H1 (cell line): ENCODE results near the gene CRK. TPM values are rescaled to one million over a fixed set of nuclear protein-coding genes. Genes with fewer than 3 reads are reported as not detected.

Experiments used
- CREB1 ChIP-seq: IDR thresholded peaks from 2 replicates; pipeline ENCODE4 v1.6.1; 2012; ENCODE audit warnings: inconsistent platforms
- EGR1 ChIP-seq: IDR thresholded peaks from 2 replicates; pipeline ENCODE4 v1.6.1; 2011; ENCODE audit warnings: low read depth, low read length, borderline replicate concordance
- EZH2 ChIP-seq: fragments of 200-600 bp; sonication (generic); IDR thresholded peaks from 2 replicates; pipeline ENCODE4 v1.7.1; 2012; ENCODE audit warnings: low read depth, mild to moderate bottlenecking, moderate library complexity, low read length, inconsistent platforms; ENCODE audit not compliant: severe bottlenecking
- KDM1A ChIP-seq: fragments of 200-600, 300-600 bp; sonication (generic); IDR thresholded peaks from 2 replicates; pipeline ENCODE4 v1.7.1; 2016; ENCODE audit warnings: mild to moderate bottlenecking, low read length, borderline replicate concordance
- RAD21 ChIP-seq, 2 experiments: IDR thresholded peaks in 1 of 2; conservative IDR thresholded peaks in 1 of 2; 2 replicates each; pipeline ENCODE4 v1.6.1; 2011; ENCODE audit warnings: low read depth in 2 of 2, low read length in 2 of 2, improper control_type of control experiment in 1 of 2, inconsistent platforms in 1 of 2, mild to moderate bottlenecking in 1 of 2, moderate library complexity in 1 of 2
- RBBP5 ChIP-seq: IDR thresholded peaks from 2 replicates; pipeline ENCODE4 v1.7.1; 2012; ENCODE audit warnings: low read depth, mild to moderate bottlenecking, inconsistent platforms, low read length, moderate library complexity, borderline replicate concordance
- polyA plus RNA-seq, 7 experiments: library from polyadenylated mRNA; depleted of rRNA in 3 of 7; stranded (reverse) in 5 of 7; unstranded in 2 of 7; fragments of >200 nt in 5 of 7; fragments of 200-250 nt in 2 of 7; gene quantifications; 1 replicate in 5 of 7; 2 replicates in 1 of 7; 4 replicates in 1 of 7; pipeline versions ENCODE4 v1.2.1 to v1.2.3, GENCODE V29; 2011 to 2013; ENCODE audit warnings: missing spikeins in 2 of 7, mixed read lengths in 2 of 7
- total RNA-seq: library from RNA; stranded (reverse); fragmentation: NEBNext Ultra II Directional; extraction: Animal tissue kit (Norgen Biotek cat#: 25700); gene quantifications from 2 replicates; pipeline ENCODE4 v1.2.1, GENCODE V29; 2021
- TF ChIP-seq, protein P1 (sequence below): fragments of 300-600 bp; sonication (generic); IDR thresholded peaks from 2 replicates; pipeline ENCODE4 v1.7.1; 2012; ENCODE audit warnings: low read length, moderate library complexity, mild to moderate bottlenecking, inconsistent platforms; ENCODE audit not compliant: insufficient replicate concordance

CRK gene
- total and polyA plus RNA-seq, 2 of the 8 experiments (the other 6 are each of a cell fraction or from before 2014, with no cell fraction given), result 32.8 to 57.1 TPM

- TF ChIP-seq, protein P1, sequence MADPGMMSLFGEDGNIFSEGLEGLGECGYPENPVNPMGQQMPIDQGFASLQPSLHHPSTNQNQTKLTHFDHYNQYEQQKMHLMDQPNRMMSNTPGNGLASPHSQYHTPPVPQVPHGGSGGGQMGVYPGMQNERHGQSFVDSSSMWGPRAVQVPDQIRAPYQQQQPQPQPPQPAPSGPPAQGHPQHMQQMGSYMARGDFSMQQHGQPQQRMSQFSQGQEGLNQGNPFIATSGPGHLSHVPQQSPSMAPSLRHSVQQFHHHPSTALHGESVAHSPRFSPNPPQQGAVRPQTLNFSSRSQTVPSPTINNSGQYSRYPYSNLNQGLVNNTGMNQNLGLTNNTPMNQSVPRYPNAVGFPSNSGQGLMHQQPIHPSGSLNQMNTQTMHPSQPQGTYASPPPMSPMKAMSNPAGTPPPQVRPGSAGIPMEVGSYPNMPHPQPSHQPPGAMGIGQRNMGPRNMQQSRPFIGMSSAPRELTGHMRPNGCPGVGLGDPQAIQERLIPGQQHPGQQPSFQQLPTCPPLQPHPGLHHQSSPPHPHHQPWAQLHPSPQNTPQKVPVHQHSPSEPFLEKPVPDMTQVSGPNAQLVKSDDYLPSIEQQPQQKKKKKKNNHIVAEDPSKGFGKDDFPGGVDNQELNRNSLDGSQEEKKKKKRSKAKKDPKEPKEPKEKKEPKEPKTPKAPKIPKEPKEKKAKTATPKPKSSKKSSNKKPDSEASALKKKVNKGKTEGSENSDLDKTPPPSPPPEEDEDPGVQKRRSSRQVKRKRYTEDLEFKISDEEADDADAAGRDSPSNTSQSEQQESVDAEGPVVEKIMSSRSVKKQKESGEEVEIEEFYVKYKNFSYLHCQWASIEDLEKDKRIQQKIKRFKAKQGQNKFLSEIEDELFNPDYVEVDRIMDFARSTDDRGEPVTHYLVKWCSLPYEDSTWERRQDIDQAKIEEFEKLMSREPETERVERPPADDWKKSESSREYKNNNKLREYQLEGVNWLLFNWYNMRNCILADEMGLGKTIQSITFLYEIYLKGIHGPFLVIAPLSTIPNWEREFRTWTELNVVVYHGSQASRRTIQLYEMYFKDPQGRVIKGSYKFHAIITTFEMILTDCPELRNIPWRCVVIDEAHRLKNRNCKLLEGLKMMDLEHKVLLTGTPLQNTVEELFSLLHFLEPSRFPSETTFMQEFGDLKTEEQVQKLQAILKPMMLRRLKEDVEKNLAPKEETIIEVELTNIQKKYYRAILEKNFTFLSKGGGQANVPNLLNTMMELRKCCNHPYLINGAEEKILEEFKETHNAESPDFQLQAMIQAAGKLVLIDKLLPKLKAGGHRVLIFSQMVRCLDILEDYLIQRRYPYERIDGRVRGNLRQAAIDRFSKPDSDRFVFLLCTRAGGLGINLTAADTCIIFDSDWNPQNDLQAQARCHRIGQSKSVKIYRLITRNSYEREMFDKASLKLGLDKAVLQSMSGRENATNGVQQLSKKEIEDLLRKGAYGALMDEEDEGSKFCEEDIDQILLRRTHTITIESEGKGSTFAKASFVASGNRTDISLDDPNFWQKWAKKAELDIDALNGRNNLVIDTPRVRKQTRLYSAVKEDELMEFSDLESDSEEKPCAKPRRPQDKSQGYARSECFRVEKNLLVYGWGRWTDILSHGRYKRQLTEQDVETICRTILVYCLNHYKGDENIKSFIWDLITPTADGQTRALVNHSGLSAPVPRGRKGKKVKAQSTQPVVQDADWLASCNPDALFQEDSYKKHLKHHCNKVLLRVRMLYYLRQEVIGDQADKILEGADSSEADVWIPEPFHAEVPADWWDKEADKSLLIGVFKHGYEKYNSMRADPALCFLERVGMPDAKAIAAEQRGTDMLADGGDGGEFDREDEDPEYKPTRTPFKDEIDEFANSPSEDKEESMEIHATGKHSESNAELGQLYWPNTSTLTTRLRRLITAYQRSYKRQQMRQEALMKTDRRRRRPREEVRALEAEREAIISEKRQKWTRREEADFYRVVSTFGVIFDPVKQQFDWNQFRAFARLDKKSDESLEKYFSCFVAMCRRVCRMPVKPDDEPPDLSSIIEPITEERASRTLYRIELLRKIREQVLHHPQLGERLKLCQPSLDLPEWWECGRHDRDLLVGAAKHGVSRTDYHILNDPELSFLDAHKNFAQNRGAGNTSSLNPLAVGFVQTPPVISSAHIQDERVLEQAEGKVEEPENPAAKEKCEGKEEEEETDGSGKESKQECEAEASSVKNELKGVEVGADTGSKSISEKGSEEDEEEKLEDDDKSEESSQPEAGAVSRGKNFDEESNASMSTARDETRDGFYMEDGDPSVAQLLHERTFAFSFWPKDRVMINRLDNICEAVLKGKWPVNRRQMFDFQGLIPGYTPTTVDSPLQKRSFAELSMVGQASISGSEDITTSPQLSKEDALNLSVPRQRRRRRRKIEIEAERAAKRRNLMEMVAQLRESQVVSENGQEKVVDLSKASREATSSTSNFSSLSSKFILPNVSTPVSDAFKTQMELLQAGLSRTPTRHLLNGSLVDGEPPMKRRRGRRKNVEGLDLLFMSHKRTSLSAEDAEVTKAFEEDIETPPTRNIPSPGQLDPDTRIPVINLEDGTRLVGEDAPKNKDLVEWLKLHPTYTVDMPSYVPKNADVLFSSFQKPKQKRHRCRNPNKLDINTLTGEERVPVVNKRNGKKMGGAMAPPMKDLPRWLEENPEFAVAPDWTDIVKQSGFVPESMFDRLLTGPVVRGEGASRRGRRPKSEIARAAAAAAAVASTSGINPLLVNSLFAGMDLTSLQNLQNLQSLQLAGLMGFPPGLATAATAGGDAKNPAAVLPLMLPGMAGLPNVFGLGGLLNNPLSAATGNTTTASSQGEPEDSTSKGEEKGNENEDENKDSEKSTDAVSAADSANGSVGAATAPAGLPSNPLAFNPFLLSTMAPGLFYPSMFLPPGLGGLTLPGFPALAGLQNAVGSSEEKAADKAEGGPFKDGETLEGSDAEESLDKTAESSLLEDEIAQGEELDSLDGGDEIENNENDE, result no peak
- no peak for TF ChIP-seq RAD21 (IDR thresholded peaks at IDR 0.05 in 1 of 2, conservative IDR thresholded peaks at IDR 0.05 in 1 of 2; ENCODE audit: low read depth in 2 of 2, low read length in 2 of 2)
- TF ChIP-seq EZH2, result no peak
- TF ChIP-seq KDM1A, result no peak
- no peak for TF ChIP-seq CREB1
- no peak for TF ChIP-seq RBBP5
- TF ChIP-seq EGR1, result no peak
Observed at GRCh38 chr17:1446201-1446600, 9.8 kb downstream of the CRK start (continued).
